Fibroblast of the aortic adventitia (primary cell): ENCODE results near the gene SLC7A10. TPM values are rescaled to one million over a fixed set of nuclear protein-coding genes. Genes with fewer than 3 reads are reported as not detected.

Source experiments
- DNase-seq: peaks from one replicate; pipeline ENCODE4 v3.0.0-alpha.2; 2010; ENCODE audit warnings: low read depth
- H3K4me3 ChIP-seq: 2 replicates; pipeline ENCODE4 v1.5.1; 2011; ENCODE audit warnings: low read depth, mild to moderate bottlenecking, control low read depth, low read length, moderate library complexity
- CTCF ChIP-seq: IDR thresholded peaks from 2 replicates; pipeline ENCODE4 v1.5.1; 2011; ENCODE audit warnings: mild to moderate bottlenecking, low read length, control low read depth, inconsistent platforms; ENCODE audit not compliant: insufficient read depth
- total RNA-seq: library from RNA; depleted of rRNA; stranded (reverse); fragments of >200 nt; gene quantifications from 2 replicates; pipeline ENCODE4 v1.2.3, GENCODE V29; 2012; ENCODE audit warnings: low replicate concordance

SLC7A10 gene
- total RNA-seq, 1 donor: not detected

GRCh38 chr19:33207040-33207620 lies 18.5 kb downstream of the SLC7A10 start:
- H3K4me3 ChIP-seq: no peak overlapping the region

GRCh38 chr19:33206261-33207039 lies 19.2 kb downstream of the SLC7A10 start:
- DNase-seq: no peak
- H3K4me3 ChIP-seq: no peak overlapping the region
- no peak for TF ChIP-seq CTCF

More at GRCh38 chr19:33207040-33207620, 18.5 kb downstream of the SLC7A10 start:
- TF ChIP-seq CTCF: no peak
- no peak for DNase-seq

- H3K4me3 ChIP-seq: no peak overlapping the region
- no peak for DNase-seq
- no peak for TF ChIP-seq CTCF
These were observed 20.0 kb downstream of the SLC7A10 start for GRCh38 chr19:33205531-33206260.

GRCh38 chr19:33205110-33205509 lies 20.5 kb downstream of the SLC7A10 start:
- DNase-seq: no peak
- H3K4me3 ChIP-seq: no peak overlapping the region

DNA sequence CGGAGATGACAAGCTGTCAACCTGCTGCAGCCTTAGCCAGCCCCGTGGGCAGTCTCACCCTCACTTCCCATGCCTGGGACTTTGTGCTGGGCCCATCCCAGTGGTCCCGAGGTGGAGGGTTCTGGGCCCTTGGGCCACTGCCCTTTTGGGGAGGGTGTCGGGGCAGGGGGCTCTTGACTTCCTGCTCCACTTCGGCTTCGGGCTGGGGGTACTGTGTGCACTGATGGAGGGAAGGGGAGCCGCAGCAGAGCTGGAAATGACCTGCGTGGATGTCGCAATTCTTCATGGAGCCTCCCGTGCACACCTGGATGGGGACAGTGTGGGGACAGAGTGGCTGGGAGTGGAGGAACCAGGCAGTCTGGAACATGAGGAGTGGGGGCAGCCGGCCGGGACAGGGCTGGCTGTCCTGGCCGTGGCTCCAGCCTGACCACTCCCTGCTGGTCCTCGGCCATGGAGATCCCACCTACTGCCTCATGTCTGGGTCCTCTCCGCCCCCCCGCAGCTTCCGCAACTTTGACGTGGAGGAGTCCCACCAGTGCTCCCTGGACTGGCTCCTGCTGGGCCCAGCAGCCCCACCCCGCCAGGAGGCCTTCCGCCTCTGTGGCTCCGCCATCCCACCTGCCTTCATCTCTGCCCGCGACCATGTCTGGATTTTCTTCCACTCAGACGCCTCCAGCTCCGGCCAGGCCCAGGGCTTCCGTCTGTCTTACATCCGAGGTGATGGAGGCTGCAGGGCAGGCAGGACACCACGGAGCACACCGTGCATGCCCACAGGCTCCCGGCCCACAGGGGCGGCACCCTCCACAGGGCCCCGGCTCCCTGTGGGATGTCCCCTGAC lies 21.3 kb downstream of the SLC7A10 start:
- no peak overlapping the region for H3K4me3 ChIP-seq
- TF ChIP-seq CTCF: no peak
- DNase-seq: no peak

More at GRCh38 chr19:33205110-33205509, 20.5 kb downstream of the SLC7A10 start:
- TF ChIP-seq CTCF: no peak

DNA sequence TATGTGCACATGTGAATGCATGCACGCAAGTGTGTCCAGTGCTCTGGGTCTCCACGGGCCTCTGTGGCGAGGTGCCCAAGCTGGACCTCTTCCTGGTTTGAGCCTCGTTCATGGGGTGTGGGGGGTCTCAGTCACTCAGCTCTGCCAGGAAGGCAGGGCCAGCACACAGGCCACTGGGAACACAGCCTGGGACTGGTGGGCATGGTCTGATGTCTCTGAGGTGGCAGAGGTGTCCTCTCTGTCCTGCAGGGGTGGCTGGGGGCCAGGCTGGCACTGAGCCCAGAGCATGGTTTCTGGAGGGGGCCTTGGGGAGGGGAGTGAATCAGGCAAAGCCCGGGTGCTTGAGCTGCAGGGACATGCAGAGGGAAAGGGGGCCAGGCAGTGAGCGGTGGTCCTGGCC lies 22.1 kb downstream of the SLC7A10 start:
- DNase-seq: no peak
- TF ChIP-seq CTCF: no peak
- H3K4me3 ChIP-seq: no peak overlapping the region
